Panc1 (cell line): ENCODE results near the gene SDK1. TPM values are rescaled to one million over a fixed set of nuclear protein-coding genes. Genes with fewer than 3 reads are reported as not detected.

ENCODE experiments used
- ATAC-seq: fragments of 200-7000 bp; cut with Tn5 transposase; 2 replicates; pipeline ENCODE4 v1.9.1; 2020; ENCODE audit warnings: mild to moderate bottlenecking, moderate library complexity
- BruUV-seq: library from RNA; stranded (reverse); fragments of 400-500 nt; replicated peaks from 2 replicates; lab custom pipeline; 2021; lab: Mats Ljungman, UMichigan
- CTCF ChIA-PET: fragments of 300-600 bp; sonication (Branson Sonifier 250); formaldehyde crosslinking; loops from one replicate; lab custom pipeline; 2022; ENCODE audit warnings: antibody characterized with exemption; lab: Charles Lee
- POLR2A ChIA-PET: fragments of 300-600 bp; sonication (Branson Sonifier 250); formaldehyde crosslinking; loops from one replicate; lab custom pipeline; 2022; ENCODE audit warnings: antibody characterized with exemption; lab: Charles Lee
- DNase-seq: peaks from one replicate; pipeline ENCODE4 v3.0.0-alpha.2; 2010; ENCODE audit warnings: low read depth, low spot score
- H3K27ac ChIP-seq: 2 replicates; pipeline ENCODE4 v1.5.1; 2011; ENCODE audit warnings: mild to moderate bottlenecking, low read length, inconsistent platforms
- H3K27me3 ChIP-seq: fragments of 200-500 bp; sonication (Bioruptor generic); 2 replicates; pipeline ENCODE4 v1.6.0; 2014; ENCODE audit warnings: low read length, inconsistent platforms; ENCODE audit not compliant: control insufficient read depth, insufficient read depth
- H3K36me3 ChIP-seq: fragments of 200-500 bp; sonication (Bioruptor generic); 2 replicates; pipeline ENCODE4 v1.5.1; 2014; ENCODE audit warnings: inconsistent platforms, mild to moderate bottlenecking, low read length, moderate library complexity; ENCODE audit not compliant: control insufficient read depth, insufficient read depth
- H3K4me1 ChIP-seq: 2 replicates; pipeline ENCODE4 v1.5.1; 2011; ENCODE audit warnings: inconsistent platforms, mild to moderate bottlenecking, low read length, moderate library complexity; ENCODE audit not compliant: control insufficient read depth, insufficient read depth
- H3K4me3 ChIP-seq, 2 experiments: 2 replicates each; pipeline ENCODE4 v1.5.1; 2011 to 2012; ENCODE audit warnings: low read depth in 2 of 2, low read length in 2 of 2, mild to moderate bottlenecking in 2 of 2, inconsistent platforms in 1 of 2, moderate library complexity in 1 of 2
- H3K9me3 ChIP-seq: fragments of 200-500 bp; sonication (Bioruptor generic); 2 replicates; pipeline ENCODE4 v1.5.1; 2014; ENCODE audit warnings: low read depth, mild to moderate bottlenecking, inconsistent platforms, low read length, moderate library complexity; ENCODE audit not compliant: control insufficient read depth, insufficient read depth
- CTCF ChIP-seq: fragments of 450-650 bp; IDR thresholded peaks from 2 replicates; pipeline ENCODE4 v1.5.1; 2017; ENCODE audit warnings: mild to moderate bottlenecking
- POLR2AphosphoS5 ChIP-seq: IDR thresholded peaks from 2 replicates; pipeline ENCODE4 v1.6.1; 2012; ENCODE audit warnings: mild to moderate bottlenecking, low read depth, low read length, moderate library complexity
- REST ChIP-seq, 2 experiments: IDR thresholded peaks; 2 replicates each; pipeline ENCODE4 v1.6.1; 2011 to 2012; ENCODE audit warnings: low read depth in 2 of 2, control low read depth in 1 of 2, low read length in 1 of 2, mild to moderate bottlenecking in 1 of 2, moderate library complexity in 1 of 2; ENCODE audit not compliant: insufficient read depth in 1 of 2
- SIN3A ChIP-seq: IDR thresholded peaks from 2 replicates; pipeline ENCODE4 v1.6.1; 2012; ENCODE audit warnings: low read depth, mild to moderate bottlenecking, low read length, moderate library complexity, borderline replicate concordance; ENCODE audit not compliant: insufficient read depth
- in situ Hi-C: cut with HindIII; loops from 2 replicates; pipeline ENCODE4 v1.10.0; 2016; ENCODE audit warnings: low sequenced_read_pairs, low pct_unique_long_range_greater_than_20kb
- intact Hi-C: fragments of 100-400 bp; cut with micrococcal nuclease; formaldehyde crosslinking; loops from one replicate; pipeline ENCODE4 v1.10.0; 2022; ENCODE audit not compliant: unreplicated experiment
- total RNA-seq: library from RNA; stranded (reverse); gene quantifications from one replicate; pipeline ENCODE4 v1.2.1, GENCODE V29; 2021; ENCODE audit not compliant: unreplicated experiment

Gene SDK1
- total RNA-seq, 1 experiment from 2014 or later, result 47.4 TPM

DNA sequence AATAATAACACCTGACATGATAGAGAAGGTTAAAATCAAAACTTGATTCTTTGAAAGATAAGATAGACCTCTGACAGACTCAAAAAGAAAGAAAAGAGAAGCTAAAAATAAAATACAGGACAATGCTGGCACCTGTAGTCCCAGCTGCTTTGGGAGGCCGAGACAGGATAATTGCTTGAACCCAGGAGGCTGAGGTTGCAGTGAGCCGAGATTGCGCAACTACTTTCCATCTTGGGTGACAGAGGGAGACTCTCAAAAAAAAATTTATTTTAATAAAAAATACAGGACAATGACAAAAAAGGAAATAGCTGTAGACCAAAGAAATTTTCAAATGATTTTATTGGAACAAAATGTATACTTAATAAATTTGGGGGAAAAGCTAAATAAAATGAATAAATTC is 263.2 kb downstream of the SDK1 start:
- ATAC-seq (no peak), DNase-seq (no peak)
- TSS peak; percentile 9 for BruUV-seq
- Histone ChIP-seq H3K36me3 (no peaks in the 10 kb centered on the region), H3K27me3 (no peaks in the 10 kb centered on the region), H3K4me3 (no peak overlapping the region), H3K4me1 (peaks cover 9% of the 10 kb centered on the region; the same call in 1 of the 2 replicates), H3K9me3 (peaks cover 7% of the 10 kb centered on the region; the same call in 1 of the 2 replicates), H3K27ac (no peak overlapping the region; the same call in 1 of the 2 replicates)
- TF ChIP-seq POLR2AphosphoS5, result no peak
- no peak for TF ChIP-seq CTCF
- TF ChIP-seq REST (IDR thresholded peaks at IDR 0.05; ENCODE audit: insufficient read depth in 1 of 2, low read depth in 2 of 2, low read length in 1 of 2), result no peak
- TF ChIP-seq SIN3A, result no peak
- in situ Hi-C loops, result no loop called here
- intact Hi-C loops, result no loop called here
- ChIA-PET CTCF (no interaction called here), POLR2A (interaction anchor here (0.6 kb wide), 1 partner anchor 87 kb away, joined by 10 read pairs; no protein-coding TSS in a partner anchor)

DNA sequence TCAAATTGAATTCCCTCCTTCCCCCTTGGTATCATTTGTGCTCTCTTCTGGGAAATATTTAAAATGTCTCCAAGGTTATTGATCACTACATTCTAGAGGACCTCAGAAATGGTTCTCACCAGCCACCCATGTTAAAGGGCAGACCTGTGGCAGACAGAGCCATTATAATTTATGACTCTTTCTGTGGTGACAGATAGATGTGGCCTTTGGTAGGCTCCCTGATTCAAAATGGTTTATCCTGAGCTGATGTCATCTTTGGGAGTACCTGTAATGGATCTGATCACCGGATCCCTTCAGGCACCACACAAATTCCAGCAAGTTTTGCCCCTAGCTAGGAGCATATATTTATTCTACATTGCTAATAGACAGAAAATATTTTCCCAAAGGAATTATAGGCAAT is 267.5 kb downstream of the SDK1 start:
- ChIA-PET CTCF (no interaction called here), POLR2A (no interaction called here)
- TF ChIP-seq SIN3A (no peak), CTCF (no peak)
- BruUV-seq, result no TSS peak
- in situ Hi-C loops, result no loop called here
- H3K36me3 ChIP-seq, result no peaks in the 10 kb centered on the region
- peak overlapping the region; percentile 32; the same call in 1 of the 2 replicates for H3K27ac ChIP-seq
- H3K27me3 ChIP-seq, result no peaks in the 10 kb centered on the region
- DNase-seq (no peak), ATAC-seq (no peak)
- H3K4me1 ChIP-seq, result peaks cover 15% of the 10 kb centered on the region
- H3K9me3 ChIP-seq, result no peaks in the 10 kb centered on the region
- no peak overlapping the region for H3K4me3 ChIP-seq
- intact Hi-C loops, result no loop called here
